GM13976 (cell line): ENCODE results near the gene HAO2.

Experiments
- DNase-seq: peaks from one replicate; pipeline ENCODE4 v3.0.0; 2012; ENCODE audit warnings: low spot score
- in situ Hi-C: fragments of 300-500 bp; cut with MboI; formaldehyde crosslinking; loops from one replicate; pipeline ENCODE4 v1.12.0; 2022; ENCODE audit warnings: low sequenced_read_pairs, mixed read lengths, inconsistent platforms; ENCODE audit not compliant: unreplicated experiment
- TF ChIP-seq, protein P1 (sequence below): IDR thresholded peaks from 2 replicates; pipeline ENCODE4 v1.5.1; 2012; ENCODE audit warnings: borderline replicate concordance, mild to moderate bottlenecking; ENCODE audit not compliant: insufficient read depth; ENCODE audit errors: extremely low read depth, missing control alignments, control extremely low read depth

The HAO2 gene

DNA sequence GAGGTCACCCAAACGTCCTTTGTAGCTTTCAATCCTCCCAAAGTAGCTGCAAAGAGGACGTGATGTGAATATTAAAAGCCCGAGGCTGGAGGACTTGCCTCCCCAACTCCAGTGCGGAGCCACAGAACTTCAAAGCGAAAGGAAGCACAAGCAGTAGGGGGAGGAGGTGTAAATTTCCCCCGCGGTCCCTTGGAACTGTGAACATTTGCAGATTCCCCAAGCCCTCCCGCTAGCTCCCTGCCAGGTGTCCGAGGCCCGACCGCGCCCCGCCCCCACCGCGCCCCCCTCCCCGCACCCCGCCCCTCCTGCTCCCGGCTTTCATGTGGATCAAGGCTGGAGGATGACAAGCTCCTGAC, 41.5 kb upstream of the HAO2 start:
- TF ChIP-seq, protein P1, sequence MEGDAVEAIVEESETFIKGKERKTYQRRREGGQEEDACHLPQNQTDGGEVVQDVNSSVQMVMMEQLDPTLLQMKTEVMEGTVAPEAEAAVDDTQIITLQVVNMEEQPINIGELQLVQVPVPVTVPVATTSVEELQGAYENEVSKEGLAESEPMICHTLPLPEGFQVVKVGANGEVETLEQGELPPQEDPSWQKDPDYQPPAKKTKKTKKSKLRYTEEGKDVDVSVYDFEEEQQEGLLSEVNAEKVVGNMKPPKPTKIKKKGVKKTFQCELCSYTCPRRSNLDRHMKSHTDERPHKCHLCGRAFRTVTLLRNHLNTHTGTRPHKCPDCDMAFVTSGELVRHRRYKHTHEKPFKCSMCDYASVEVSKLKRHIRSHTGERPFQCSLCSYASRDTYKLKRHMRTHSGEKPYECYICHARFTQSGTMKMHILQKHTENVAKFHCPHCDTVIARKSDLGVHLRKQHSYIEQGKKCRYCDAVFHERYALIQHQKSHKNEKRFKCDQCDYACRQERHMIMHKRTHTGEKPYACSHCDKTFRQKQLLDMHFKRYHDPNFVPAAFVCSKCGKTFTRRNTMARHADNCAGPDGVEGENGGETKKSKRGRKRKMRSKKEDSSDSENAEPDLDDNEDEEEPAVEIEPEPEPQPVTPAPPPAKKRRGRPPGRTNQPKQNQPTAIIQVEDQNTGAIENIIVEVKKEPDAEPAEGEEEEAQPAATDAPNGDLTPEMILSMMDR = no peak
- DNase-seq = no peak
- in situ Hi-C loops = no loop called here

DNA sequence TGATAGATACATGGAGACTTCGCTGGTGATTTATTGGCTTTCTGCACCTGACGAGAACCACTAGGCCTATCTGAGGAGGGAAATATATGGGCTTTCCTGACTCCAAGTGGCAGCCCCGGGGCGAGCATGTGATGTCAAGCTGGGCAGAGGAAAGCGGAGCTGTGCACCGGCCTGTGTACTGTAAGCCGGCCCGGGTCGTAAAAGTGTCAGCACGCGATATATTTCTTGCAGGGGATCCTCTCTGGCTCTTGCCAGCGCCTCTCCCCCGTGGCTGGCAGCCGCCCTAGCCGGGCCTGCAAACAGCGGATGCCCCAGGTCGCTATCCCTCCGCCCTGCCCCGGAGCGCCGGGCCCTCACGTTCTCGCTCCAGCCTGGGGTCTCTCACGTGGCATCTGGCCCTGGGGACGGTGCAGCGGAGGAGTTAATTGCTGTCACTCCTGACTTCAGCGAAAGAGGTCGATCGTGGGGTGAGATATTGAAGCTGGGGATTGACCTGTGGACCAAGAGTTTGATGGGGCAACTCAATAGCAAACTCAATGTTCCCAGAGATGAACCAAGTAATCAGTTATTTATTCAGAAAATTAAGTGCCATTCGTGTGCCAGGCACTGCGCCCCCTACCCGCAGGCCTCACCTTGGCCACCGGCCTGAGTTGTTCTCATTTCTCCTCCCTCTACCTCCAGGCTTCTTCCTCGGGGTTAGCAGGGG, 41.0 kb upstream of the HAO2 start:
- in situ Hi-C loops = no loop called here
- TF ChIP-seq, protein P1 = peak; percentile 47
- DNase-seq = peak; percentile 52

DNA sequence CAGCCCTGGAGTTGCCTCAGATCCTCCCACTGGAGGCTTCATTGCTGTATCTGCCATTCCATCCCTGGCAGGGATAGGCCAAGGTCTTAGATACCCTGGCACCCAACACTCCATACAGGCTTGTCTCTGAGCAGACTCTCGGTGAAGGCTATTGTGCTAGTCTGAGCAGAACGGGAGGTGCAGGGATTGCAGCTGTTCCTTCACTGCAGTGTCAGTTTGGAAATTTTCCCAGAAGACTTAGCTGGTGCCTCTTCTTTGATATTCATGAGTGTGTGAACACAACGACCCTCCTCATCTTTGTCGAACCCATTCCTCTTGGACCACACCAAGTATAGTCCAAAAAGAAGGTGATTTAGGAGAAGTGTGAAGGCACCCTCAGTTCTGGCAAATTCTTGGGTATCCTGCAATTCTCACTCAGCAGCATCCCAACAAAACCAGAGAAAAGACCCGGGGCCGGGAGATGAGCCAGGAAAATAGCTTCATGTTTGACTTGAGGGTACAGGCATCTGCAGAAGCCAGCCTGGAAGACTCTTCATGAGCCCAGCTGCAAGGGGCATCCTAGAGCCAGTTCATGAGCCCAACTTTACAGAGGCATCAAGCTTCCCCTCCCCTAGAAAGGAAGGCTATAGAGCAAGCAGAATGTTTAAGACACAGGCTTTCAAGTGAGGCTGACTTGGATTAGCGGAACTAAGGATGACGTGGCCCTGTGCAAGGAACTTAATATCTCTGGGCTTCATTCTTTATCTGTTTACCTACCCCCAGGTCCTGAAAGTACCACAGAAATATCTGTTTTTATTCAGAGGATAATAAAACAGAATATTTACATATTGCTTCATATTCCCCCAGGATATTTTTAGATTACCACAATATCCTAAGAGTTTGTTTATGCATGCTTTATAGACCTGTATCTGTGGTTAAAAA, 38.8 kb upstream of the HAO2 start:
- in situ Hi-C loops = no loop called here

DNA sequence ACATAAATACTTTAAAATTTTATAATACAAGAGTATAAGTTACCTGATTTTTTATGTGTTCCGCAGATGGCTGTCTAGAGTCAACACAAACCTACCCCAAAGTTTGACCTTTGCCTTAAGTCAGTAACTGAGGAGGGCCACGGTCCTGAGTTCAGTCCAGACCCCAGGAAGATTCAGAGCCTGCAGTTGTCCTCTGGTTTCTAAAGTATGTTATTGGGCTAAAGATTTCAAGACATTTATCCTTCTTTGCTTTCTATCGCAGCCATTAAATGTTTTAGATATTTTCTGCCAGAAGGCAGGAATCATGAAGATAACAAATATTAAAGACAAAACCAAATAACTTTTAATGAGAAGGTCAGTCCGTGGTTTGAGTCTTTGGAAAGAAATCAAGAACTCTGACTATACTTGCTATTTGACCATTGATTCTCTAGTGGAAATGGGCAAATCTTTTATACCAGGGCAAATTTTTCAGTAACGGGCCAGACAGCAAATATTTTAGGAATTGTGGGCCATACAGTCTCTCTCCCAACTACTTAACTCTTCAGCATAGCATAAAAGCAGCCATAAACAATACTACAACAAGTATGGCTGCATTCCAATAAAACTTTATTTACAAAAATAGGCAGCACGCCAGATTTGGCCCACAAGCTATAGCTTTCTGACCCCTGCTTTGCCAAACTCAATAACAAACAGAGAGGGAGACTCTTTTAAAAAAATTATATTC, 38.0 kb upstream of the HAO2 start:
- TF ChIP-seq, protein P1 = no peak
- in situ Hi-C loops = no loop called here
- DNase-seq = no peak

More for the DNA sequence above, 38.8 kb upstream of the HAO2 start:
- TF ChIP-seq, protein P1 = no peak
- no peak for DNase-seq

DNA sequence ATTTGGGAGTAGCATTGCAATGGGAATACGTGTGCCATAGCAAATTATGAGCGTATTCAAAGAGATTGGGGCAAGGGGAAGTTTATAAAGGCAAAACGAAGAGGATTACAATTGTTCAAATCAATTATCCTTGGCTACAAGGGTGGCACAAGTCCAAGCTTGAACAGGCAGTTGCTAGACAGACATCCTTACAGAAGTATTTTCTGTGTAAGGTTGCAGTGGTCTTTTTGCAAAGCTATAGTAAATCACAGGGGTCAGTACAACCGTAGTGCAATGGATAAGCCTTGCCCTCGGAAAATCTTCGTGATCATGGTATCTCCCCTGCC, 37.4 kb upstream of the HAO2 start:
- in situ Hi-C loops = no loop called here
- TF ChIP-seq, protein P1 = no peak
- no peak for DNase-seq

DNA sequence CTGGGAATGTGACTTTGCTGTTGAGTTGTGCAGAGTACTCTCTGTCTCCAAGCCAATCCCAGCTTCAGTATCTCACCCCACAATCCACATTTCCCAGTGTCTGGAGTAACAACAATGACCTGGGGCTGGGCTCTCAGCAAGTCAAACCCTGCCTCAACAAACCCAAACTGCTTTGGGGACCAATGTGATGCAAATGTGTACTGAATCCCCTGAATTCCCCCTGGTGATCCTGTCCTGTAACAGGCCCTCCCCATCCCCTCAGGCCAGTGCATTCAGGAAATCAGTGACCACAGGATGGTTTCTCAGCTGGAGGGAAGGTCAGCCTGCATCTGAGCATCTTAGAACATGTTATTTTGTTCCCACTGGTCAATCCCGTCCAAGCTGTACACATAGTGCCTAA, 36.7 kb upstream of the HAO2 start:
- in situ Hi-C loops = no loop called here
- TF ChIP-seq, protein P1 = no peak
- DNase-seq = no peak
